ENCODE measurements around the gene GJE1.

GRCh38 chr6:142087950-142088857, 44.5 kb upstream of the GJE1 start:
- no peak for TF ChIP-seq CTCF (conservative IDR thresholded peaks at IDR 0.05; ENCODE audit: low read length)
- TF ChIP-seq EZH2phosphoT487 (IDR thresholded peaks at IDR 0.05; ENCODE audit: borderline replicate concordance) = no peak
